Choroid plexus epithelial cell (primary cell): ENCODE results near the gene PAPSS2.

Experiments used
- DNase-seq: peaks from one replicate; pipeline ENCODE4 v3.0.0-alpha.2; 2010; ENCODE audit warnings: low read depth
- H3K4me3 ChIP-seq: 2 replicates; pipeline ENCODE4 v1.5.1; 2011; ENCODE audit warnings: low read depth, mild to moderate bottlenecking, control low read depth, low read length, moderate library complexity
- TF ChIP-seq, protein P1 (sequence below): conservative IDR thresholded peaks from 2 replicates; pipeline ENCODE4 v1.5.1; 2011; ENCODE audit warnings: low read depth, mild to moderate bottlenecking, control low read depth, inconsistent platforms, low read length, moderate library complexity

Gene PAPSS2

DNA sequence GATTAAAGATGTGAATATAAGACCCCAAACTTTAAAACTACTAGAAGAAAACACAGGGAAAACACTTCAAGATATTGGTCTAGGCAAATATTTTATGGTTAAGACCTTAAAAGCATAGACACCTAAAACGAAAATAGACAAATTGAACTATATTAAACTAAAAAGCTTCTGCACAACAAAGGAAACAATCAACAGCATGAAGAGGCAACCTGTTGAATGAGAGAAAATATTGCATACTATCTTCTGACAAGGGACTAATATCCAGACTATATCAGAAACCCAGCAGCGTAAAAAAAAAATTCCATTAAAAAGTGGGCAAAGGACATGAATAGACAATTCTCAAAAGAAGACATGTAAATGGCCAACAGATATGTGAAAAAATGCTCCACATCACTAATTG, 18.6 kb downstream of the PAPSS2 start:
- TF ChIP-seq, protein P1, sequence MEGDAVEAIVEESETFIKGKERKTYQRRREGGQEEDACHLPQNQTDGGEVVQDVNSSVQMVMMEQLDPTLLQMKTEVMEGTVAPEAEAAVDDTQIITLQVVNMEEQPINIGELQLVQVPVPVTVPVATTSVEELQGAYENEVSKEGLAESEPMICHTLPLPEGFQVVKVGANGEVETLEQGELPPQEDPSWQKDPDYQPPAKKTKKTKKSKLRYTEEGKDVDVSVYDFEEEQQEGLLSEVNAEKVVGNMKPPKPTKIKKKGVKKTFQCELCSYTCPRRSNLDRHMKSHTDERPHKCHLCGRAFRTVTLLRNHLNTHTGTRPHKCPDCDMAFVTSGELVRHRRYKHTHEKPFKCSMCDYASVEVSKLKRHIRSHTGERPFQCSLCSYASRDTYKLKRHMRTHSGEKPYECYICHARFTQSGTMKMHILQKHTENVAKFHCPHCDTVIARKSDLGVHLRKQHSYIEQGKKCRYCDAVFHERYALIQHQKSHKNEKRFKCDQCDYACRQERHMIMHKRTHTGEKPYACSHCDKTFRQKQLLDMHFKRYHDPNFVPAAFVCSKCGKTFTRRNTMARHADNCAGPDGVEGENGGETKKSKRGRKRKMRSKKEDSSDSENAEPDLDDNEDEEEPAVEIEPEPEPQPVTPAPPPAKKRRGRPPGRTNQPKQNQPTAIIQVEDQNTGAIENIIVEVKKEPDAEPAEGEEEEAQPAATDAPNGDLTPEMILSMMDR, result no peak
- DNase-seq, result no peak
- no peak overlapping the region for H3K4me3 ChIP-seq

DNA sequence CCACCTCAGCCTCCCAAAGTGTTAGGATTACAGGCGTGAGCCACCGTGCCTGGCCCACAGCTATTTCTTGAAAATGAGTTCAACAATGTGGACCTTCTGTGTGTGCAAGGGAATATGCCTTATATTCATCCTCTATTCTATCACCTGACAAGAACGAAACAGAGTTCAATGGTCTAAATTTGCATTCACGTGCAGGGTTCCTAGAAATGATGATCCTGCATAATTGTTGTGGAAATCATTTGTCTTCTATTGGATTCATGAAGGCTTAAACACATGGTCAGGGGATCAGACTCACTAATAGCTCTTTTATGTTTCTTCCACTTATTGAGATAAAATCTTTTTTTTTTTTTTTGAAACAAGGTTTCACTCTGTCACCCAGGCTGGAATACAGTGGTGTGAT, 23.7 kb downstream of the PAPSS2 start:
- H3K4me3 ChIP-seq, result no peak overlapping the region
- TF ChIP-seq, protein P1, result no peak
- no peak for DNase-seq

DNA sequence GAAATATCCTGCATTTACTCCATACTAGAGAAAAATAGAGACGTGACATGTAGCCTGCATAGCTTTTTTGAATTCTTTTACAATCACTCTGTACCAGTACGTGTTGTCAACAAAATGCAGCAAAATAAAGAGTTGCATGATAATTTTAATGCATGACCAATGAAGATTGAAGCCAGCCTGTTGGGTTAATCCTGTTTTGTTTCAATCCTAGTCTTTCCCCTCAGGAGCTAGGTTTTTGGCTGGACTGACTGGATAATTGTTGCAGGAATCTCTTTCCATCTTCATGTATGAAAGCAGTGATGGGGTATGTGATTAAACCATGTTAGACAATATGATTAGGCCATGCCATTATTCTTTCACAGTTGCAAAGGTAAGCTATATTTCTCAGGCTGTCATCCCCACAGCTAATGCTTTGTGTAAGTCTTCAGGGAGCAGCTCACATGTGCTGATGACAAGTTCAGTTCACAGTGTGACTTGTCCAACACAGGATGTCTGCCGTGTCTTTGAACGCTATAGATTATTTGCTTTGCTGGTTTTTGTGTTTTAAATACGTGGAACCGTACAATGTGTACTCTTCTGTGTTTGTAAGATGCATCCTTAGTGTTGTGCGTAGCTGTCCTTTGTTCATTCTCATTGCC, 24.4 kb downstream of the PAPSS2 start:
- DNase-seq, result no peak
- TF ChIP-seq, protein P1, result no peak
- H3K4me3 ChIP-seq, result no peak overlapping the region

DNA sequence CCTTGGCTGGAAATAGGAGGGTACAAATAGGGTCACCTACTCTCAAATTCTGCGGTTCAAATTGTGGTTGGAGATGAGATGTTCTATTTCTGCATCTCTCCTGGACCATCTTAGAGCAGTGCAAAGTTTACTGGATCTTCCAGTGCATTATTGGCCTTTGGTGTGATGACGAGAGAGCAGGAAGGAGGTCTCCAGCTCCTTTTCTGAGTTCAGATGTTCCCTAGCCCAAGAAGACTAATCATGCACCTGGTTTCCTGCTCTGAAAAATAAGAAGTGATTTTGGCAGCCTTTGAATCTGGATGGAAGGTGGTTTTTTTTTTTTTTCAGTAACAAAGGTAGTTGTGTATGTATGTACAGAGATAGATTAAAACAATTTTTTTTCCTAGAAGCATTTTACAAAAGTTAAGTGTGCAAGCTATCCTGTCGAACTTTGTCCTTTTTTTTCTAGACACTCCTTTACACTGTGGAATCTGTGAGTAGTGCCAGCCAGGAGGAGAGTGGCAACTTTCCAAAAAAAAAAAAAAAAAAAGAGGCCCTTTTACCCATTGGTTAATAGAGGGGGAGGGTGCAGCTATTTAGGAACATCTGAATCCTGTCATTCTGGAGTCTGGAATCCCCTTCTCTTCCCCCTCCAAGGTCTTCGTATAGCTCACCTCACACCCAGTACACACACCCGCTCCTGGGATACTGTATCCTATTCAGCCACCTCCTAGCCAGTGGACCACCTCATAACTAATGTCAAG, 26.3 kb downstream of the PAPSS2 start:
- no peak for DNase-seq
- no peak overlapping the region for H3K4me3 ChIP-seq
- TF ChIP-seq, protein P1, result no peak

DNA sequence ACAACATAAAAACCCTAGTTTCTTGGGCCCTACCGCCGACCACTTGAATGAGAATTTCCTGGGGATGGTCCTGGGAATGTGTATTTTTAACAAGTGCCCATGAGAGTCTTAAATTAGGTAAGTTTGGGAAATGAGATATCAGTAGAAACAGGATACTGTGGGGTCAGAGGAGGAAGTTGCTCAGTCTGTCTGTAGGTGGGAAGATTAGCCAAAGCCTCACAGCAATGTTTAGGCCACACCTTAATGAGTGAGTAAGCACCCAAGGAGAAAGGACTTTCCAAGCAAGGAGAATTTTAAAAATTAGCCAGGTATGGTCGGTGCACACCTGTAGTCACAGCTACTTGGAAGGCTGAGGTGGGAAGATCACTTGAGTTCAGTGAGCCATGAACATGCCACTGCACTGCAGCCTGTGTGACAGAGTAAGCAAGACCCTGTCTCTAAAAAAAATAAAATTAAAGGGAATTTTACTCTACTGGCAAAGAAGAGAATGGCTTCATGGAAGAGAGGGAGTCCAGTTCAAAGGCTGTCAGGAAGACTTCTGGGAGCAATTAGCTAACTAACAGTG, 31.9 kb downstream of the PAPSS2 start:
- TF ChIP-seq, protein P1, result no peak
- no peak for DNase-seq
- no peak overlapping the region for H3K4me3 ChIP-seq

DNA sequence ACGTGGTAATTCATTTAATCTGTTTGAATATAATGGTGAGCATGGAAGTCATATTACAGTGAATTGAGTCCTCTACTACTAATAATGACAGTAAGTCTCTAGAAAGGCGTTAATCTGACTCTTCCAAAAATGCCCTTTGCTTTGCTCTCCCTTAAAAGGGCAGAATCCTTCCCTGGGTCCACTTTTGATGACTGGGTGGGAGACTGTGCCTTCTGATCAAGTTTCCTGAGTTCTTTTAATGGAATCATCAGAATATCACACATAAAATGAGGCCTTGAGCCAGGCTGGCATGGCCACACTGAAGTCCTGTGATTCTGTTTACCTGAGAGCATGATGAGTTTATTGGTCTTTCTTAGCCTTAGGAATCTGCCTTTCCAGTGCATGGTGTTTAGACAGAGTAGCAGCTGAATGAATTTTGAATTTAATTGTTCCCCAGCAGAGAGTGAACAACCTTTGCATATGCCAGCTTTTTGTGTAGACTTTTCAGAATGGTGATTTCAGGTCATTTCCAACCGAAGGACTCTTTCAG, 33.3 kb downstream of the PAPSS2 start:
- TF ChIP-seq, protein P1, result no peak
- no peak for DNase-seq
- H3K4me3 ChIP-seq, result no peak overlapping the region
